Left renal pelvis (tissue), 4 donors: ENCODE measurements around the gene ARPC3. TPM values are rescaled to one million over a fixed set of nuclear protein-coding genes. Genes with fewer than 3 reads are reported as not detected.
"Not testable (repeated sequence)": the region's sequence is repeated elsewhere in the genome, so short reads cannot be mapped to it uniquely, and the experiment has no call there.

Experiments
- DNase-seq, 4 donors: peaks; one replicate each; pipeline ENCODE4 v3.0.0-alpha.2; 2013; ENCODE audit warnings: low read depth in 4 of 4, low spot score in 3 of 4
- polyA plus RNA-seq, 4 donors: library from polyadenylated mRNA; unstranded; fragments of 120-200 nt; gene quantifications; one replicate each; pipeline ENCODE4 v1.2.1, GENCODE V29; 2013; ENCODE audit not compliant: insufficient read length in 4 of 4

The ARPC3 gene
- polyA plus RNA-seq: 100 to 1,000 TPM; 174 to 312 (median 244) TPM

DNA sequence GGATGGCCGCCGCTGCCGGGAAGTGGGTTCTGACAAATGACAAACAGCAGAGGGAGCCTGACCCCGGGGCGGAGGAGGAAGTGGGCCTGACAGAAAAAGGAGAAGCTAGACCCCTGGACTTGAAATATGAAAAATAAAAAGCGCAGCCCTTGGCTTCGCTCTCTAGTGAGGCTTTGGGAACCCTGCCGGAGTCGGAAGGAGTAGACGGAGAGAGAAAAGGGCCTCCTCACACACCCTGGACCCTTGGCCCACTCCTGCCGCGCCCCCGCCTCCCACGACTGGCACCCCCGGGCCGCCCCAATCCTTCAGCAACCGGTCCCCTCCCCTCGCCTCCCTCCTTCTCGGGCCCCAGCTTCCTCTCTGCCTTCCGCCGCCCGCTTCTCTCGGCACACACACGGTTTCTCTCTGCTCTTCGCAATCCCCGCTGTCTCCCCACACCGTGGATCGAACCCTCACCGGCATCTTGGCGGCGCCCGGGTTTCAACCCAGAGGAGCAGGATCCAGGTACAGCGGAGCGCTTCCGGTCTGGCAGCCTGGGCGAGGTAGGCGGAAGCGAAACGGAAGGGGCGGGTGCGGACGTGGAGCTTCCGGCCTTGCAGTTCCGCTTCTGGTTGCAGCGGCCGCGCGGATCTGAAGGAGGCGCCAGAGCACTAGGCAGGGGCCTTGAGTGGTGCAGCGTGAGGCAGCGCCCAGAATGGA, at the start of gene ARPC3:
ARPC3 (minus strand) TSS at position 539 of the 699 bp plus-strand sequence; CDS start at position 462, 77 bp downstream.
- peak; percentile 80 to 90 (median 88) for DNase-seq

DNA sequence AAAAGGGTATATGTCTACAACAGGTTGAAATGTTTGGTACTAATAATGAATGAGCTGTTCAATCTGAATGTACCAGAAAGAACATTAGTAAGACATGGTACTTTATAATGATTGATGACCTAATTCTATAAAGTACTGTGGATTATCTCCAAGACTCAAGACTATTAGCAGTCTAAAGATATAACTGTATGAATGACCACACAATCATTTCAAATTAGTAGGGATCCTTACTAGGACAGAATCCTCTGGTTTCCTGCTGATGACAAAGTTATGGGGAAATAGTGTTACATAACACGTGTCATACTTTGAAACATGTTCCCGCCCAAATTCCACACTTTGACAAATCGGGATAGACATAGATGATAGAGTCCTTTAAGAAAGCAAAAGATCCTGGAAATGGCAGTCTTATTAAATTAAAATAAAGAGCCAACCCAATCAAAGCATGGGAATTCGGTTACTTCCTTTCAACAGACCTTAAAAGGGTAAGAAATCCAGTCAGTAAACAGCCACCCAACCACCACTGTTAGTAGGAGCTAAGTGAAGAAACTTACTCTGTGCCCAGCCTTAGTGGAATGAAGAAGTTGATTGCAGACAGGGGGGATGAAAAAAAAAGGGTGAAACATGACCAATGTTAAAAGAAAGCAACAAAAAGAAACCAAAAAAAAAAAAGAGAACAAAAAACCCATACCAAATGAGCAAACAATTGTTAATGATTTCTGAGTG, 49.0 kb upstream of the ARPC3 start:
- DNase-seq: no peak

DNA sequence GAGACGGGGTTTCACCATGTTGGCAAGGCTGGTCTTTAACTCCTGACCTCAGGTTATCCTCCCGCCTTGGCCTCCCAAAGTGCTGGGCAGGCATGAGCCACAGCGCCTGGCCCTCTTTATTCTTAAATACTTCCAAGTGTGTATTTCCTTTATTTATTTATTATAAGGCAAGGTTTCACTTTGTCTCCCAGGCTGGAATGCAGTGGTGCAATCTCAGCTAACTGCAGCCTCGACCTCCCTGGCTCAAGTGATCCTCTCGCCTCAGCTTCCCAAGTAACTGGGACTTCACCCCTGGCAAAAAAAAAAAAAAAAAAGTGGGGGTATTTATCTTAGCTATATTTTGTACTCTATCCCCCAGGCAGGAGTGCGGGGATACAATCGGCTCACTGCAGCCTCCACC, 25.3 kb upstream of the ARPC3 start:
- no peak for DNase-seq

DNA sequence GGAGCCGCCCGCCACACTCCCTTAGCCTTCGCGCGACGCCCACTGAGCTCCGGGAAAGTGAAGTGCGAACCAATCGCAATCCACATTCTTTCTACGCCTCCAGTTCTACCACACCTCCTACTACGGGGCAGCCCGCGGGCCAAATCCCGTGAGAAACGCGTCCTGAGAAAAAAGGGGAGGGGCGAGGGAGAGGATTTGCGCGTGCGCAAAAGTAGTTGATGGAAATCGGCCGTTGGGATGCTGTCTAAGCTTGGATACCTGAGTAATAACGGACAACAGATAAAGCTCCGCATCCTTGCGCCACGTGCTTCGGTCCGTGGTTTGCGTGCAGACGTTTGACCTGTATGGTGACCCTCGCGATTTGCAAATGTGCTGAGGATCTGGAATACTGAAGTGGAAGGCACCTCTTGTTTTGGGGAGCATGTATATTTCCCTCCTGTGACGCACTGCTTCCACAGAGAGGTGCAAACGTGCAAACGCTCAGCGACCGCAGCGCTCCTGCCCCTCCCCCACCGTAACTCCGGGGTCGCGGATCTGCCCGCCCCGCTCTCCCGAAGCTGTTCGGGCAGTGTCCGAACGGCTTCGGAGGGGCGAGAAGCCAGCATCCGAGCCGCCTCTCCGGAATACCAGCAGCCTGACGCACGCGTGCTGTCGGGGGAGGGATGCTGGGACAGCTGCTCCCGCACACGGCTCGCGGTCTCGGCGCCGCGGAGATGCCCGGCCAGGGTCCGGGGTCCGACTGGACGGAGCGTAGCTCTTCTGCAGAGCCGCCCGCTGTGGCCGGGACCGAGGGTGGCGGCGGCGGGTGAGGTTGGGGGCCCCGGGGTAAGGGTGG, 18.3 kb upstream of the ARPC3 start, which contains the start of the genes FAM216A and GPN3:
FAM216A (plus strand) TSS at position 632 of the 835 bp plus-strand sequence; CDS start at position 663, 31 bp downstream.
GPN3 (minus strand) TSS at position 44 of the 835 bp plus-strand sequence. CDS start 54 bp downstream, outside the sequence.
- DNase-seq: peak; percentile 97 to 99 (median 97)

DNA sequence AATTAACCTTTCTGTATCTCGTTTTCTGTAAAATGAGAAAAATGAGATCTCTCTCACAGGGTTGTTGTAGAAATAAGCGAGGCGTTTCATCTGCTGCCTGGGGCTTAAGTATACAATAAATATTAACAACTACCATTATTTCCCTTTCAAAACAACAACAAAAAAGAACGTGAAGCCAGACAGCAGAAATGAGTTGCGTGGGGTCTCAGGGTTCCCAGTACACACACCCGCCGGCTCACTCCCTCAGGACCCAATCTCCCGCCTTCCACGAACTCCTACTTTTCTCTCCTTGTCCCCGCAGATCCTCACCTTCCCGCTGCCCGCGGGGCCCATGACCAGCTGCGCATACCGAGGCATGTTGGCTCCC, 17.7 kb upstream of the ARPC3 start:
- no peak for DNase-seq

DNA sequence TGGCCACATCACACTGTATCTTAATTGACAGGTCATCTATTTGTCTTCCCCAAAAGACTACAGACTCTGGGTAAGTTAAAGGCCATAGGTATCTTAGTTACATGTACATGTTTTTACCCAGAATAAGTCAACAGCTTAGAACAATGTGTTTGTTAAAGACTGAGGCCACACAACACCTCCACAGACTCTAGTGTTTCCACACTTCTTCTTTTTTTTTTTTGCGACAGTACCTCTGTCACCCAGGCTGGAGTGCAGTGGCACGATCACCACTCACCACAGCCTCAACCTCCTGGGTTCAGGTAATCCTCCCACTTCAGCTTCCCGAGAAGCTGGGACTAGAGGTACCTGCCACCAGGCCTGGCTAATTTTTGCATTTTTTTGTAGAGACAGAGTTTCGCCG, 16.7 kb upstream of the ARPC3 start:
- no peak for DNase-seq

DNA sequence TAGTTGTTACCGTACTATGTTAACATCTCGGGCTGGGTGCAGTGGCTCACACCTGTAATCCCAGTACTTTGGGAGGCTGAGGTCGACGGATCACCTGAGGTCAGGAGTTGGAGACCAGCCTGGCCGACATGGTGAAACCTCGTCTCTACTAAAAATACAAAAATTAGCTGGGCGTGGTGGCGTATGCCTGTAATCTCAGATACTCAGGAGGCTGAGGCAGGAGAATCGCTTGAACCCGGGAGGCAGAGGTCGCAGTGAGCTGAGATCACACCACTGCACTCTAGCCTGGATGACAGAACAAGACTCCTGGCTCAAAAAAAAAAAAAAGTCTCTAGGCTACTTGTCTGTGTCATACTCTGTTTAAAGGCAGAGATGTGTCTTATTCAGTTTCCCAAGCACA, 15.6 kb upstream of the ARPC3 start:
- DNase-seq: not testable (repeated sequence)

DNA sequence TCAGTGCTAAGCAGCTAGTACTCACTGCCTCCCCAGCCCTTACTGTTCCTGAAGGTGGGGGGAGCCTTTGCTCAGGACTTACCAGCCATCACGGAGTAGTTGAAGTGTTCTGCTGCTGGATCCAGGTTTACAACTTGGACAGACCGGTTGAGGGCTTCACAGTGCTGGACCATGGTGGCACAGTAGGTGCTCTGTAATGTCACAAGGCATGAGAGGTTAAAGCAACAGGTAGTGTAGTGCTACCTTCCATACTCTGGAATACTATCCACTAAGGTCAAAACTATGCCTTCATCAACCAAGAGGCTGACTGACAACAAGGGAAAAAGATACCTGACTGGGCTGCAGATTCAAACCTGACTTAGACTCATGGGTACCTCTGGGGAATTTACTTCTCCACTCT, 14.9 kb upstream of the ARPC3 start:
- no peak for DNase-seq

DNA sequence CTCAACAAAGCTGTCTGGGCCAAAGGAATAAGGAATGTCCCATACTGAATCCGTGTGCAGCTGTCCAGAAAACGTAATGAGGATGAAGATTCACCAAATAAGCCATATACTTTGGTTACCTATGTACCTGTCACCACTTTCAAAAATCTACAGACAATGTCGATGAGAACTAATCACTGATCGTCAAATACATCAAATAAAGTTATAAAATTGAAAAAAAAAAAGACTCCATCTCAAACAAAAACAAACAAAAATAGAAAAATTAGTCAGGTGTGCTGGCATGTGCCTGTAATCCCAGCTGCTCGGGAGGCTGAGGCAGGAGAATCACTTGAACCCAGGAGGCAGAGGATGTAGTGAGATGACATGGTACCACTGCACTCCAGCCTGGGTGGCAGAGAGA, 11.1 kb upstream of the ARPC3 start:
- not testable (repeated sequence) for DNase-seq

DNA sequence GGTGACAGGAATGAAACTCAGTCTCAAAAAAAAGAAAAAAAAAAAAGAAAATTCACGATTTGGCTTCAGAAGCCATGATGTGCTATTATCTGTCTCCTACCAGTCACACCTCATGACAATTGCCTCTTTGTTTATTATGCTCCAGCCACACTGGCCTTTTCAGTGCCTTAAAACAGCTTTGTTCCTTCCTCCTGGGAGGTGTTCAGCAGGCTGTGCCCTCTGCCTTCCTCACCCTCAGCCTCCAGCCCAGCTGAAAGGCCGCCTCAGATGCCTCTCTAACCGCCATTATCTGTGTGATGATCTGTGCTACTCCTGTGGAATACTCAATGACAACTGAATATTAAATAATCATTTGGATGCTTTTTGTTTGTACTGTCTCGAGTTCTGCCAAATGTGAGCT, 8.6 kb upstream of the ARPC3 start:
- no peak for DNase-seq

DNA sequence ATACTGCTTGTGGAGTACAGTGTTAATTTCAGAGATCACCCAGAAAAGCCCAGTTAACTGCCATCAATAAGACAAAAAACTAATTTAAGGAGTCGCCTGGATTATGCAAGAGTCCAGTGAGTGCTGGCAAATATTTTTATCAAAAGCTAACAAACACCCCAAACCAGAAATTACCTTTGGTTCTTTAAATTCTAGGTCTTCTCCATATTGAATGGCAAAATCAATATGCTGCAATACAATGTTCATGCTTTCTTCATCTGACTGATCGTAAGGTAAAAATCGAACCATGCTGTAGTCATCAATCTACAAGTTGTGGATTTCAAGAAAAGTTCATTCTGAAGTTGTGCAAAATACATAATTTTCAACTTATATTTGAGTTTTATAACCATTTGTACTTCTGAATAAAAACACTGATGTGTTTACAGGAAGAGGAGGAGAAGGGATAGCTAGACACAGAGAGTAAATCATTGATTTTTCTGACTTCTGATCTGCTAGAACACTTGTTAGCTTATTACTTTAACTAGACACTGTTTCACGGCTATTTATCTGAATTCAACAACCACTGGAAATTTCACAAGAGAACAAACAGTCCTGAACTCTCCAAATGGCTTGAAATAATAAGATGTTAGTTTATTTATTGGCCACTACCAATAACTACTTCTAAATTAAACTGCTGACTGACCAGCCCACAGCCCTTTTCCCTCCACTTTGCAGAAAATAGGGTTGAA, 3.6 kb upstream of the ARPC3 start:
- no peak for DNase-seq

DNA sequence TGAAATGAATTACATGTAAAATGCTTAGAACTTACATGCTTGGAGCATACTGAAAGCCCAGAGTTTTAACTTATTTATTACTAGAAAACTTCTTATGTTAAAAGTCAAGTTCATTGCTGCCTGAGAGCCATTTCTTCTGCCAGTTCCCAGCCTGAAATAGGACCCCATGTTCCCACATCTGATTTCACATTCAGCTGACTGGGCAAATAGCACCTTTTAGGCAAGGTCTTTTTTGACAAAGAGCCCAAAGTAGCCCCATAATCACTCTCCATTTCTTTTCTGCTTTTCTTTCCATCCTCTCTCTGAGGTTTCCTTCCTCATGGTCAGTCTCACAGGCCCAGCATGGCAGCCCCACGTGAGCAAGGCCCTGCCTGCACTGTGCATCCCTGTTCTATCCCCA, 1.1 kb upstream of the ARPC3 start:
- DNase-seq: no peak

DNA sequence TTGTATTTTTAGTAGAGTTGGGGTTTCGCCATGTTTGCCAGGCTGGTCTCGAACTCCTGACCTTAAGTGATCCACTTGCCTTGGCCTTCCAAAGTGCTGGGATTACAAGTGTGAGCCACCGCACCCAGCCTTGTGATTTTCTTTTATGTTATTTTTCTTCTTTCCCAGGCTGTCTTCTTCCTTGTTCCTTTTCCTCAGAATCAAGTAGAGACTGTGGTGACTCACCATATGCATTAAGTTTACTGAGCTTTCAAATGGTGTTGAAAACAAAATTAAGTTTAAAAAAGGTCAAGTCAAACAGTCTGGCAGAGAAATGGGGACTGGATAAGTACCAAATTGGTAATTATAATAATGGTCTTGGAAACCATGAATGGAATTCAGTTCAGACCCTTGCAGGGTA, 5.7 kb downstream of the ARPC3 start:
- DNase-seq: no peak

DNA sequence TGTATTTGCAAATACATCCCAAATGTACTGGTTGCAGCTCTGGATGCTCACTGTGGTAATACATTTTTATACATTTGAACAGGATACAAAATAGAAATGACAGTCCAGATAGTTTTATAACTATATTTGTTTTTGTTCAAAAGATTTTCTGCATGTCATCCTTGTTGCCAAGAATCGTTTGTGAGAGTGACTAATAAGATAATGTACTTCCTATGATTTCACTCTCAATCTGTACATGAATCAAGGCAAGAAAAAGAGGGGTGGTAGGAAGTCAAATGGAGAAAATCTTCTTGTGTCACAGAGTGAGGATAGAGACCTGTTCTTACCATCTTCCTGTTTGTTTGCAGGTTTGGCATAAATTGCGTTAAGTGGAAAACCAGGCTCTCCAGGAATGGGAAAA, 13.9 kb downstream of the ARPC3 start:
- DNase-seq: no peak

DNA sequence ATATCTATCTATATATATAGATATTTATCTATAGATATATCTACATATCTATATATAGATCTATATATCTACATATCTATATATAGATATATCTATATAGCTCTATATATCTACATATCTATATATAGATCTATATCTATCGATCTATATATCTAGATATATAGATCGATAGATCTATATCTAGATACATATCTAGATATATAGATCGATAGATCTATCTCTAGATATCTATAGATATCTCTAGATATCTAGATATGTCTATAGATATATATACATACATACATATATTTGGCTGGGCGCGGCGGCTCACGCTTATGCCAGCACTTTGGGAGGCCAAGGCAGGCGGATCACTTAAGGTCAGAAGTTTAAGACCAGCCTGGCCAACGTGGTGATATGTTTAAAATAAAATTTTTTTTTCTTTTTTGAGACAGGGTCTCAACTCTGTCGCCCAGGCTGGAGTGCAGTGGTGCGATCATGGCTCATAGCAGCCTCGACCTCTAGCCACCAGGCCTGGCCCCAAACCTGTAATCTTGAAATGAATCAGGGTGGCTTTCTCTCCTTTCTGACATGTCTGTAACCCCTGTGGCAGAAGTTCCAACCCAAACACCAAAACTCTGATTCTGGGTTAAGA, 18.1 kb downstream of the ARPC3 start:
- DNase-seq: no peak

DNA sequence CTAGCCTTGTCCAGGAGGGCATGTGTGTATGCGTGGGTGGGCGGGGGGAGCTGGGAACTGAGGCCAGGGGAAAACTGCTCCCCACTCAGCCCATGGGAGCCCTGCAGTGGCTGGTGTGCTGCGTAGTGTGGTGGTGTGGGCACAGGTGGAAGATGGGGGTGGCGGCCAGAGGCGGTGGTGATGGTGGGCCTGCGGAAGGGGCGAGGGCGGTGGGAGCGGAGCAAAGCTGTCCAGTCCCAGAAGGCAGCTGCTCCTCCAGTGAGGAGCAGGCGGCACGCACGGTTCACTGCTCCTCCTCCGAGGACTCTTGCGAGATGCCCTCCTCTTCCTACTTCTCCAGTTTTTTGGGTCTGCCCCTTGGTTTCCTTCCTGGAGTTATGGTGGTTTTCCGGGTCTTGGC, 20.5 kb downstream of the ARPC3 start:
- DNase-seq: not testable (repeated sequence)

DNA sequence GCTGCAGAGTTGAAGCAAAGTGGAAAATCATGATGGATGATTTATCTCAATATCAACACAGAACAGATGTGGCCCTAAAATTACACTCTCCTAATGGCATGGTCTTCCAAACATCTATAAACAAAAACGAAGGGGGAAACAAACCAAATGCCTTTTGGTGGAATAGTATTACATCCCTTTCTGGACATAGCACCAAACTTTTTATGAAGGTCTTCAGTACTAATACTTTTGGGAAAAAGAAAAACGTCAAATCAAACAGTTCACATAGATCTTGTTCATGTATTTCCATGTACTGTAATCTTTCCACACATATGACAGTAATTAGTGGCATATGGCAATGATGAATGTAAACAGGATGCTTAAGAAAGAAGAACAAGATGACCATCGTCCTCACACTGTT, 23.7 kb downstream of the ARPC3 start:
- no peak for DNase-seq

DNA sequence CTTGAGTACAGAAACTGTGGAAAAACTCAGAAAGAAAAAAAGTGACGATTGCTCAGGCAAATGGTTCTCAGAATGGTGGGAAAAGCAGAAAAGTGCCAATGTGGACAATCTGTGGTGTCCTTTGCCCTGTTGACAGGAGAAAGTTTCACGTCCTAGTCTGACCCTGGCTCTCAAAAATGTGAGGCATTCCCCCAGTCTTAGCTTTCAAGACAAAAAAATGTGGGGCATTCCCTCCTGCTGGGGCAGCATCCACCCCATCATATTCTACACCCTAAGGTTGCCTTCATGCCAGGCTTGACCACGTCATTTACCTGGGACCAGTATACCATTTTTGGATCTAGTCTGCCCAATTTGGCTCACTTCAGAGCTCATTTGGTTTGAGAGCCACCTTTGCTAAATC, 25.9 kb downstream of the ARPC3 start:
- DNase-seq: no peak

DNA sequence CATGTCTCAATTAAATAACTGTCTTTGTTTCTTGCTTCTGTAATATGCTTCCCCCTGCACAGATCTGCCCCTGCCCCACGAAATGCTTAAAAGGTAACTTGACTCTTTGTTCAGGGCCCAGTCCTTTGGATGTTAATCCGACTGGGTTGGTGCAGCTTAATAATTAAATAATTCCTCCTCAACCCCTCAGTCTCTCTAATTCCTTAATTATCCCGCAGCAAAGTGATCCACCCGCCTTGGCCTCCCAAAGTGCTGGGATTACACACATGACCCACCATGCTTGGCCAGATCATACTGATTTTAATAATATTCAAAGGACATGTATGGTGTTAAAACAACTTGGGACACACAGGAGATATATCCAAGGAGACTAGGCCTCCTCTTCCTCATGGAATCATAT, 28.4 kb downstream of the ARPC3 start:
- DNase-seq: no peak

DNA sequence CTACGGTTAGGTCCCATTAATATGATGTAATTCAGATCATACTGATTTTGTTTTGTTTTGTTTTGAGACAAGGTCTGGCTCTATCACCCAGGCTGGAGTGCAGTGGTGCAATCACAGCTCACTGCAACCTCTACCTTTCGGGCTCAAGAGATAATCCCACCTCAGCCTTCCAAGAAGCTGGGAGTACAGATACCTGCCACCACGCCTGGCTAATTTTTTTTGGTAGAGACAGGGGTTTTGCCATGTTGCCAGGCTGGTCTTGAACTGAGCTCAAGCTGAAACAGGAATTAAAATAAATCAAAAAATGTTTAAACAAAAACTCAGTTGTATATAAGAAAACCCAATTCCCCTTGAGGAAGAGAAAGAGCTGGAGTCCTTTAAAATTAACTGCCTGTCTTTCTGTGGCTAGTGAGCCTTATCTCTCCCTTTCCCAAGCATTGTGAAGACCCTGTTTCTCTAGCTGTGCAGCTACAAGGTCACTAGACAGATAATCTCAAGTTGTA, 28.9 kb downstream of the ARPC3 start:
- DNase-seq: no peak
